GM23248 (cell line): ENCODE measurements around the gene SEC22C. TPM values are rescaled to one million over a fixed set of nuclear protein-coding genes. Genes with fewer than 3 reads are reported as not detected.

Source experiments
- DNase-seq: peaks from one replicate; pipeline ENCODE4 v3.0.0-alpha.2; 2015
- H2AFZ ChIP-seq: fragments of 200-600 bp; sonication (generic); 2 replicates; pipeline ENCODE4 v1.6.1; 2016; ENCODE audit warnings: antibody characterized with exemption
- H3F3A ChIP-seq: fragments of 200-600 bp; sonication (generic); 2 replicates; pipeline ENCODE4 v1.6.1; 2016; ENCODE audit warnings: mild to moderate bottlenecking, antibody characterized with exemption, mixed run types; ENCODE audit not compliant: insufficient read depth
- H3K27ac ChIP-seq: fragments of 200-600 bp; sonication (generic); 2 replicates; pipeline ENCODE4 v1.5.1; 2016; ENCODE audit warnings: mild to moderate bottlenecking
- H3K27me3 ChIP-seq: fragments of 200-600 bp; sonication (generic); replicated peaks from 2 replicates; pipeline ENCODE4 v1.6.1; 2016; ENCODE audit warnings: mild to moderate bottlenecking; ENCODE audit not compliant: insufficient read depth
- H3K36me3 ChIP-seq: fragments of 200-600 bp; sonication (generic); 2 replicates; pipeline ENCODE4 v1.6.1; 2016; ENCODE audit warnings: low read depth, mild to moderate bottlenecking
- H3K4me1 ChIP-seq: fragments of 200-600 bp; sonication (generic); 2 replicates; pipeline ENCODE4 v1.6.1; 2016; ENCODE audit warnings: mild to moderate bottlenecking; ENCODE audit not compliant: insufficient read depth
- H3K4me2 ChIP-seq: fragments of 200-600 bp; sonication (generic); one replicate; pipeline ENCODE4 v1.6.1; 2016; ENCODE audit warnings: mild to moderate bottlenecking; ENCODE audit not compliant: unreplicated experiment
- H3K4me3 ChIP-seq: fragments of 200-600 bp; sonication (generic); 2 replicates; pipeline ENCODE4 v1.5.1; 2016; ENCODE audit warnings: mild to moderate bottlenecking
- H3K79me2 ChIP-seq: fragments of 200-600 bp; sonication (generic); 2 replicates; pipeline ENCODE4 v1.6.1; 2016; ENCODE audit warnings: mild to moderate bottlenecking; ENCODE audit not compliant: insufficient read depth
- H3K9ac ChIP-seq: fragments of 200-600 bp; sonication (generic); 2 replicates; pipeline ENCODE4 v1.6.1; 2016; ENCODE audit warnings: mild to moderate bottlenecking
- H3K9me2 ChIP-seq: fragments of 200-600 bp; sonication (generic); 2 replicates; pipeline ENCODE4 v1.6.1; 2016; ENCODE audit warnings: mixed run types, mild to moderate bottlenecking, moderate library complexity; ENCODE audit not compliant: insufficient read depth
- H3K9me3 ChIP-seq: fragments of 200-600 bp; sonication (generic); one replicate; pipeline ENCODE4 v1.6.1; 2017; ENCODE audit warnings: low read depth
- H4K20me1 ChIP-seq: fragments of 200-600 bp; sonication (generic); 2 replicates; pipeline ENCODE4 v1.6.0; 2016; ENCODE audit not compliant: insufficient read depth
- EZH2 ChIP-seq: fragments of 200-600 bp; sonication (generic); IDR thresholded peaks from 2 replicates; pipeline ENCODE4 v1.6.1; 2018; ENCODE audit warnings: antibody characterized with exemption, mild to moderate bottlenecking; ENCODE audit not compliant: insufficient read depth, poor library complexity, severe bottlenecking
- EZH2phosphoT487 ChIP-seq: fragments of 200-600 bp; sonication (generic); IDR thresholded peaks from 2 replicates; pipeline ENCODE4 v1.6.1; 2018; ENCODE audit warnings: antibody characterized with exemption, moderate library complexity, mild to moderate bottlenecking, low read depth; ENCODE audit not compliant: insufficient read depth
- WGBS, 2 experiments: methylation state at CpG; one replicate each; pipeline ENCODE4 v1.1.6; 2015 to 2017; ENCODE audit warnings: low lambda C conversion rate in 2 of 2, low coverage in 1 of 2; ENCODE audit errors: missing lambda C conversion rate in 2 of 2; 5-methylcytosine and 5-hydroxymethylcytosine counted together
- in situ Hi-C: fragments of 300-500 bp; cut with MboI; formaldehyde crosslinking; loops from 2 replicates; pipeline ENCODE4 v1.15.0; 2020
- polyA plus RNA-seq: library from polyadenylated mRNA; unstranded; fragments of >200 nt; fragmentation: Nextera tagmentation; extraction: Ambion mirVana; gene quantifications from 2 replicates; pipeline ENCODE4 v1.2.1, GENCODE V29; 2016
- total RNA-seq: library from RNA; depleted of rRNA; stranded (reverse); fragments of >200 nt; shearing (Covaris generic); gene quantifications from 2 replicates; pipeline ENCODE4 v1.2.3, GENCODE V29; 2014

Gene SEC22C
- total and polyA plus RNA-seq, 2 experiments from 2014 or later: 55.9 to 67.3 TPM

DNA sequence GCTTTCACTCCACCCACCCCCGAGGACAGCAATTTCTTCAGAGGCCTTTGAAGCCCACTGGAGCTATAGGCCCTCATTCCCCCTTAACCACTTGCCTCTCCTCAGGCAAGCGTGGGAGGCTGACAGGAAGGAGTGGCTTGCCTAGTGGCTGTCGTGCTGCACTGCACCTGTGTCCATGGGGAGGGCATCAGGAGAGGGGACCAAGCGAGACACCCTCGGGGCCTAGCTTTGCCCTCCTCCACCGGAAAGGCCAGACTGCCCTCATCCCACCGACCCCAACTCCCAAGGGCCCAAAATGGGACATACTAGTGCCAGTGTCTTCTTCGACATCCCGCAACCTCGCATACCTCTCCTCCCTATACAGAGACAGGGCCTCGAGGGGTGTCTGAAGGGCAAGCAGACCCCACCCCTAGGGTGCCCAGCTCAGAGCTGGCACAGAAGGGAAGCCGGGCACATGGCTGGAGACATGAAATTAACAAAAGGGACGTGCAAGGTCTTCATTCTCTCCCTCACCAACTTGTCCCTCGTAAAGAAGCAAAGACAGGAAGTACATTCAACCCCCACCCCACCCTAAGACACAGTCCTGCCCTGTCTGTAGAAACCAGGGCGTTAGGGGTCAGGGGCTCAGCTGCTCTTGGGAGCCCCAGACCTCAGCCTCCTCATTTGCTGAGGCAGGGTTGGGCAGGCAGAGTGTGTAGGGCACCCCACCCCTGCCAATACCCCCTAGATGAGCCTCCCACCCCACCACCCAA, 55.0 kb downstream of the SEC22C start:
- Histone ChIP-seq H3K27ac (no peak overlapping the region), H2AFZ (no peak overlapping the region), H3K4me1 (no peaks in the 10 kb centered on the region), H3K36me3 (no peaks in the 10 kb centered on the region), H3K9me2 (no peaks in the 10 kb centered on the region), H3K79me2 (no peaks in the 10 kb centered on the region), H3K9ac (no peak overlapping the region), H3K4me2 (no peak overlapping the region), H3K27me3 (no peaks in the 10 kb centered on the region), H3K9me3 (no peaks in the 10 kb centered on the region), H3F3A (no peaks in the 10 kb centered on the region), H3K4me3 (no peak overlapping the region), H4K20me1 (no peaks in the 10 kb centered on the region)
- TF ChIP-seq EZH2 (no peak), EZH2phosphoT487 (no peak)
- in situ Hi-C loops: no loop called here
- no peak for DNase-seq
- 71 to 72% methylated on average over 14 to 15 of the region's 15 CpGs for WGBS, 2 experiments

GRCh38 chr3:42525736-42526345, 55.9 kb downstream of the SEC22C start:
- no peaks in the 10 kb centered on the region for H4K20me1 ChIP-seq
- no peak overlapping the region for H3K27ac ChIP-seq
- no peaks in the 10 kb centered on the region for H3K79me2 ChIP-seq
- no peaks in the 10 kb centered on the region for H3K9me3 ChIP-seq
- no peak overlapping the region for H3K4me3 ChIP-seq
- H3F3A ChIP-seq: no peaks in the 10 kb centered on the region
- 67 to 77% methylated on average over 12 to 13 of the region's 13 CpGs for WGBS, 2 experiments
- H3K27me3 ChIP-seq: no peaks in the 10 kb centered on the region
- in situ Hi-C loops: no loop called here
- no peak for DNase-seq
- TF ChIP-seq EZH2 (no peak), EZH2phosphoT487 (no peak)
- H3K9me2 ChIP-seq: no peaks in the 10 kb centered on the region
- no peak overlapping the region for H3K4me2 ChIP-seq
- H3K36me3 ChIP-seq: no peaks in the 10 kb centered on the region
- no peak overlapping the region for H2AFZ ChIP-seq
- H3K9ac ChIP-seq: no peak overlapping the region
- H3K4me1 ChIP-seq: no peaks in the 10 kb centered on the region

DNA sequence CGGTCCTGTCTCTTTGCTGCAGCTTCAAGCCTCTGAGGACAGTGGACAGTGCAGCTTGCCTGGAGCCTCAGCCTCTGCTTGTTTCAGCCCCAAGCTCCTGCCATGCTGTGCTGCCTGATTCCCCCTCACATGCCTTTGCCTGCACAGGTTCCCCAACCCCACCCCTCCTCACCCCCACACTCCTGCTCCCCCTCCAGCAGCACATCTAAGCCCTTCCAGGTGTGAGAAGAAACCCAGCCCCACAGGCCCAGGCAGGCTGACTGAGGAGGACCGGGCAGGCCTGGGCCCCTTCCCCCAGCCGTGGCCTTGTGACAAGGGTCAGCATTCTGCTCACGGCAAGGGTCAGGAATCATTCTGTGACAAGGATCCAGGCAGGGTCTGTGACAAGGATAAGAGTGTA, 56.6 kb downstream of the SEC22C start:
- Histone ChIP-seq H3K9ac (no peak overlapping the region), H3K79me2 (no peaks in the 10 kb centered on the region), H3F3A (no peaks in the 10 kb centered on the region), H3K4me2 (no peak overlapping the region), H3K27me3 (no peaks in the 10 kb centered on the region), H4K20me1 (no peaks in the 10 kb centered on the region), H3K9me2 (no peaks in the 10 kb centered on the region), H3K4me3 (no peak overlapping the region), H3K36me3 (no peaks in the 10 kb centered on the region), H3K4me1 (no peaks in the 10 kb centered on the region), H3K27ac (no peak overlapping the region), H3K9me3 (no peaks in the 10 kb centered on the region), H2AFZ (no peak overlapping the region)
- TF ChIP-seq EZH2: no peak
- TF ChIP-seq EZH2phosphoT487: no peak
- in situ Hi-C loops: no loop called here
- DNase-seq: no peak
- WGBS, 2 experiments: 72 to 80% methylated on average over 4 of the region's 4 CpGs

DNA sequence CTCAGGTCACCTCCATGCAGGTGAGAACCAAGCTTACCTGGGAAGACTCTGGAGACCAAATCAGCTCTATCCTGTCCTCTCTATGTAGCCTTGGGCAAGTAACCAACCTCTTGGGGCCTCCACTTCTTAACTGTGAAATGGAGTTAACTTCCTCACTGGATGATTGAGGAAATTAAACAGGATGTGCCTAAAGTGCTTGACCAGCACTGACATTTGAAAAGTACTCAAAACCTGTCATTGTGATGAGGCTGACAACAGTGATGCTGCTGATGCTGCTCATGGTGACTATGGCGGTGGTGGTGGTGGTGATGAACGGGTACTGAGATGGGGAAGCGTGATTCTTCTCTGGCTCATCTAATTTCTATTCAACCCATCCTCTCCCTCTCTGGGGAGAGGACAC, 57.0 kb downstream of the SEC22C start:
- in situ Hi-C loops: no loop called here
- H2AFZ ChIP-seq: no peak overlapping the region
- H3K27me3 ChIP-seq: no peaks in the 10 kb centered on the region
- H3F3A ChIP-seq: no peaks in the 10 kb centered on the region
- H3K9ac ChIP-seq: no peak overlapping the region
- WGBS, 2 experiments: 81 to 87% methylated on average over 3 of the region's 3 CpGs
- no peak overlapping the region for H3K27ac ChIP-seq
- no peaks in the 10 kb centered on the region for H3K9me2 ChIP-seq
- no peaks in the 10 kb centered on the region for H3K36me3 ChIP-seq
- no peak overlapping the region for H3K4me3 ChIP-seq
- H3K79me2 ChIP-seq: no peaks in the 10 kb centered on the region
- no peaks in the 10 kb centered on the region for H3K9me3 ChIP-seq
- no peaks in the 10 kb centered on the region for H3K4me1 ChIP-seq
- no peak for DNase-seq
- no peak overlapping the region for H3K4me2 ChIP-seq
- no peaks in the 10 kb centered on the region for H4K20me1 ChIP-seq
- TF ChIP-seq EZH2 (no peak), EZH2phosphoT487 (no peak)
